HG03378 (cell line): Measurements from ENCODE around the gene NFAT5.
"Not testable (repeated sequence)": the region's sequence is repeated elsewhere in the genome, so short reads cannot be mapped to it uniquely, and the experiment has no call there.

ENCODE experiments used
- ATAC-seq: cut with Tn5 transposase; IDR thresholded peaks from one replicate; pipeline ENCODE4 v1.9.1; 2021; ENCODE audit warnings: mild to moderate bottlenecking, moderate library complexity; ENCODE audit not compliant: unreplicated experiment

The NFAT5 gene

DNA sequence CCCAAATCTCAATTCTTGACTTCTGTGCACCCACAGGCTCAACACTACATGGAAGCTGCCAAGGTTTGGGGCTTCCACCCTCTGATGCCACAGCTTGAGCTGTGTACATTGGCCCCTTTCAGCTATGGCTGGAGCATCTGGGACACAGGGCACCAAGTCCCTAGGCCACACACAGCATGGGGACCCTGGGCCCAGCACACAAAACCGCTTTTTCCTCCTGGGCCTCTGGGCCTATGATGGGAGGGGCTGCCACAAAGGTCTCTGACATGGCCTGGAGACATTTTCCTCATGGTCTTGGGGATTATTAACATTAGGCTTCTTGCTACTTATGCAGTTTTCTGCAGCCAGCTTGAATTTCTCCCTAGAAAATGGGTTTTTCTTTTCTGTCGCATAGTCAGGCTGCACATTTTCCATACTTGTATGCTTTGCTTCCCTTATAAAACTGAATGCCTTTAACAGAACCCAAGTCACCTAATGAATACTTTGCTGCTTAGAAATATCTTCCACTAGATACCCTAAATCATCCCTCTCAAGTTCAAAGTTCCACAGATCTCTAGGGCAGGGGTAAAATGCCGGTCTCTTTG lies 70.9 kb downstream of the NFAT5 start:
- ATAC-seq = not testable (repeated sequence)

DNA sequence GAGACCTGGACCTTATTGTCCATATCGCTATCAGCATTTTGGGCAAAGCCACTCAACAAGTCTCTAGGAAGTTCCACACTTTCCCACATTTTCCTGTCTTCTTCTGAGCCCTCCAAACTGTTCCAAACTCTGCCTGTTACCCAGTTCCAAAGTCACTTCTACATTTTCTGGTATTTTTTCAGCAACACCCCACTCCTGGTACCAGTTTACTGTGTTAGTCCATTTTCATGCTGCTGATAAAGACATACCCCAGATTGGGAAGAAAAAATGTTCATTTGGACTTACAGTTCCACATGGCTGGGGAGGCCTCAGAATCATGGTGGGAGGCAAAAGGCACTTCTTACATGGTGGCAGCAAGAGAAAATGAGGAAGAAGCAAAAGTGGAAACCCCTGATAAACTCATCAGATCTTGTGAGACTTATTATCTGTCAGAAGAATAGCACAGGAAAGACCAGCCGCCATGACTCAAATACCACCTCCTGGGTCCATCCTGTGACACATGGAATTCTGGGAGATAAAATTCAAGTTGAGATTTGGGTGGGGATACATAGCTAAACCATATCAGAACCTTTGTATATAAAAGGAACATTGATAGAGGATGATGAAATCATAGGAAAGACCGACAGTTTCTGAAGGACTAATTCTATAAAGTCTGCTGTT lies 71.6 kb downstream of the NFAT5 start:
- not testable (repeated sequence) for ATAC-seq

DNA sequence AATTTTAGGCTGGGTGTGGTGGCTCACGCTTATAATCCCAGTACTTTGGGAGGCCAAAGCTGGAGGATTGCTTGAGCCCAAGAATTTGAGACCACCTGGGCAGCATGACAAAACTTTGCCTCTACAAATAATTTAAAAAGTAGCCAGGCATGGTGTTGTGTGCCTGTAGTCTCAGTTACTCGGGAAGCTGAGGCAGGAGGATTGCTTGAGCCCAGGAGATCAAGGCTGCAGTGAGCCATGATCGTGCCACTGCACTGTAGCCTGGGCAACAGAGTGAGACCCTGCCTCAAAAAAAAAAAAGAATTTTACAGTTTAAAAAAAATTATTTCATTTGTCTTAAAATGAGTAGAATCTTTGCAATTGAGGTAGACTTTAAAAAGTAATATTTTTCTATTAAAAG lies 78.2 kb downstream of the NFAT5 start:
- ATAC-seq = not testable (repeated sequence)

DNA sequence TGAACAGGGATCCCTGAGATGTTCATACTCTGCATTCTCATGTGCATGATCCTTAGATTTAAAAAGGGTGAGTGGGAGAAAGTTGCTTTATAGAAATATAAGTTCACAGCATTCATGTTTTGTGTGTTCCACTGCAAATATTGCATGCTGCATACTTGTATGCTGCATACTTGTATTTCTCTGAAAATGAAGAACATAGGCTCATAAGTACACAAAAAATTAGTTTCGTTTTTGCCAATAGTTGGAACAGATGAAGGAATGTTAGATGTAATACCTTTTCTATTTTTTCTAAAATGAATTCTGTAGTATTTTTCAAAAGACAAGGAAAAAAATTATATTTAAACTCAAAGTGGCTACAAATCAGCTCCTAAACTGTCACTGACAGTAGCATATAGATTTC lies 79.0 kb downstream of the NFAT5 start:
- ATAC-seq = no peak

DNA sequence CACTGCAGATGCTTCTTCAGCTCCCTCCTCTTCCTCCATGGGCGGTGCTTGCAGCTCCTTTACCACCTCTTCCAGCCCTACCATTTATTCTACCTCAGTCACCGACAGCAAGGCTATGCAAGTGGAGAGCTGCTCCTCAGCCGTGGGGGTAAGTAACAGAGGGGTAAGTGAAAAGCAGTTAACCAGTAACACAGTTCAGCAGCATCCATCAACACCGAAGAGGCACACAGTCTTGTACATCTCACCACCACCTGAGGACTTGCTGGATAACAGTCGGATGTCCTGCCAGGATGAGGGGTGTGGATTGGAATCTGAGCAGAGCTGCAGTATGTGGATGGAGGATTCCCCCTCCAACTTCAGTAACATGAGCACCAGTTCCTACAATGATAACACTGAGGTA lies 81.3 kb downstream of the NFAT5 start:
- ATAC-seq = no peak

DNA sequence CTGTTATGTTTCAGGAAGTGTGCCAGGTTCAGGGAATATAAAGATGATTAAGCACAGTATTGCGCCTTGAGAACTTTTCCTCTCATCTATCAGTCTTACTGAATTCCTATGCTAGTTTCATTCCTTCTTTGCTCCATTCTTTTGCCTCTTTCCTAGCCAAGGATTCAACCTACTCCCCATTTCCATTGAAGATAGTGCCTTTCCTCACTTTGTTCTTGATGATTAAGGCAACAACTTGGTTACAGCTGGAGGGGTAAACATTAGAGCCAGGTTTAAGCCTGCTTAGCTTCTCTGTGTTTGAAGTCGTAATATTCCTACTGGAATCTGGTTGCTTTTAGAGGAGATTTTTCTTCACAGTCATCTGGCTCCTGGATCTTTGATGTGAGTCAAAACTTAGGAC lies 85.5 kb downstream of the NFAT5 start:
- no peak for ATAC-seq

DNA sequence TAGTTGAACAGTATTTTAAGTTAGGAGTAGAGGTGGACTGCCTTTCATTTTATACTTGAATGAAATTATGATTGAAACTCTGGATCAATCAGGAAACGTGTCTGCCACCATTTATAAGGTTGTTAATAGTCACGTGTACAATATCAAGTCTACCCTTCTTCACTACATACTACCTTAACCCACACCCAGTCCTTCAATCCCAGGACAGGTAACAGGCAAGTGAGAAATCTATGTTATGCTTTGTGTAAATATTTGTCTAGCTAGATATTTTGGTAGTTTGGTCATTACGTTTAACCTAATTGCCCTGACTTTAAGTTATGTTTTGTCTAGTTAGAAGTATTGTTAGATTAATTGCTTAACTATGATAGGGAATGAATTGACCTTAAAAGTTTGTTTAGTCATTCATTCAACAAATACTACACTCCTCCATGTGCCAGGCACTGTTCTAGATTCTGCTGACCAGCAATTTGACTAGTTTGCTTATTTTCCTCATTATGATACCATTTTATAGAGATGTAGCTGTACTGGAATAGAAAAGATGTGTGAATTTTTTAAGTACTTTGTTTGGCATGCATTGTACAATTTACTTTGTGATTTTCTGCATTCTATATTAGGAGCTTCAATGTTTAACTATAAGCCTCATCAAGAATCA lies 88.6 kb downstream of the NFAT5 start:
- no peak for ATAC-seq

DNA sequence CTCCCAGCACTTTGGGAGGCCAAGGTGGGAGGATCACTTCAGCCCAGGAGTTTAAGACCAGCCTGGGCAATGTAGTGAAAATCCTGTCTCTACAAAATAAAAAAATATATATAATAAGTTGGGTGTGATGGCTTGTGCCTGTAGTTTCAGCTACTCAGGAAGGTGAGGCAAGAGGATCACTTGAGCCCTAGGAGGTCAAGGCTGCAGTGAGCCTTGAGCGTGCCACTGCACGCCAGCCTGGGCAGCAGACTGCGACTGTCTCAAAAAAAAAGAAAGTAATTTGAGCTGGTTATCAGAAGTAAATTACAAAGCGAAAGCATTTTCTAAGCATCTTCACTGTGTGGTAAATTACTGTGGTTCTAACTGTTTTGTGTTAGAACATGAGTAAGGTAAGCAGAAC lies 94.4 kb downstream of the NFAT5 start:
- no peak for ATAC-seq

DNA sequence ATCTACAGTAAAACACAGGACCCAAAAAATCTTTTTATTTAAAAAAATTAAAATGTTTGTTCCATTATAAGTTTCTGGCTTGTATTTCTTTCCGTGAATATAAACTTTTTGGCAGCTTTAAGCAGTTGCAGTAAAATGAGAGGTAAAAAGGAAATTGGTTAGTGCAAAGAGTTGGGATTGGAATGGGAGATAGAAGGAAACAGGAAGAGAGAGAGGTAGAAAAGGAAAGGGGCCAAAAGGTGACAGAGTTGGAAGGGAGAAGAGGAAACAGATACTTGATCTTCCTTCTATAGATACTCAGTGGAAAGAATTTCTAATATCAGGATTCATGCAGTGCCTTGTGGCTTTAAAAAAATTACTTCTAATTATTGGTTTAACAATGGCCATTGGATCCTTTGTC lies 97.1 kb downstream of the NFAT5 start:
- ATAC-seq = no peak

DNA sequence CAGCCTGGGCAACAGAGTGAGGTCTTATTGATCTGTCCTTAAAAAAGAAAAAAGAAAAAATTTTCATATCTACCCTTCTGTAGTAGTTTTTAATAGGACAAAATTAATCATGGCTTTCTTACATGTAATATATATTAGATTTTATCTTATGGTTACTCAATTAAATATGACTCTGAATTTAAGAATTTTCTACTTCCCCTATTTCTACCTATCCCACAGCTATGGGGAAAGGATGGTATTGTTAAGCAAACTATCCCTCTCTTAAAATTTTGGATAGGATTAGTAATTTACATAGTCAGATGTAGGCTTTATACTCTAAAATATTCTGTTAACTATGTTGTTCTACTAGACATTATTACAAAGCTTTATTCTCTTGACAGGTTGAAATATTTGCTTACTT lies 98.1 kb downstream of the NFAT5 start:
- no peak for ATAC-seq

DNA sequence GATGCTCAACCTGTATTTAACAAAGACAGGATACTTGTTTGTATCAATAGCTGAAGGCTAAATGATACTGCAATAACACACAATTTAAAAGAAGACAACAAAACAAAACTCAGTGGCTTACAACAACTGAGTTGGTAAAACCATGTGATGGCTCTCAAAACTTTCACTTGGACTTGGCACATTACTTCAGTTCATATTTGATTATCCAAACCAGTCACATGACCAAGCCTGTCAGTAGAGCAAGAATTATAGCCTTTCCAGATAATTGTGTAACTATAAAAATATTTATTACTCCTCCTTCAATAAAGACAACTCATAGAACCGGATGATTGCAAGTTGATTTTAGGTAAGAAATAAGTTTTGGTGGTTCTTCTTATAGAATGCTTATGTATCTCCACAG lies 103.8 kb downstream of the NFAT5 start:
- no peak for ATAC-seq

DNA sequence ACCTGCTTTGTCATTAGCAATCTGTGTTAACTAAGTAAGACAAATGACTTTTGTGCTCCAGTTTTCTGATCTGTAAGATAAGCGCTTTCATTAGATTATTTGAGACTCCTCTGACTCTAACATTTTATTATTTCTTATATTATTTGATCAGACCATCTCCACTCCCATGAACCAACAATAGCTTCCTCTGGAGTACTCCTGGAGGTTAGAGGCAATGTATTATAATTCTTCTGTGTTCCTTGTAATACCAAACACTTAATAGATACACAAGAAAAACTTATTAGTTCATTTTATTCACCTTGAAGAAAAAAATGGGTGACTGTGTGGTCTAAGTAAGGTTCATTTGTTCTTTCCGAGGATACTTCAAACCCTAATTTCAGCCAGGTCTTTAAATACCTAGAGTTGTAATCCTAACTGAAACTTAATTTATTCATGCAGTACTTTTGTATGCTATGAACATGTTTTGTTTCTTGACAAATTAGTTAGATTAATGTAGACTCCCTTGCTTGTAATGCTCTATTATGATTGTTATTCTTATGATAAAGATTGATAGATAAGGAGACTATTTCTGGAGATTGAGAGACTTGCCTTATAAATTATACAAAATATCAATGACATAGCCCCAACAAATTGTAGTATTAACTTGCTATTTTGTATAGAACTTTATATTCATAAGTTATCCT lies 106.7 kb downstream of the NFAT5 start:
- ATAC-seq = no peak

DNA sequence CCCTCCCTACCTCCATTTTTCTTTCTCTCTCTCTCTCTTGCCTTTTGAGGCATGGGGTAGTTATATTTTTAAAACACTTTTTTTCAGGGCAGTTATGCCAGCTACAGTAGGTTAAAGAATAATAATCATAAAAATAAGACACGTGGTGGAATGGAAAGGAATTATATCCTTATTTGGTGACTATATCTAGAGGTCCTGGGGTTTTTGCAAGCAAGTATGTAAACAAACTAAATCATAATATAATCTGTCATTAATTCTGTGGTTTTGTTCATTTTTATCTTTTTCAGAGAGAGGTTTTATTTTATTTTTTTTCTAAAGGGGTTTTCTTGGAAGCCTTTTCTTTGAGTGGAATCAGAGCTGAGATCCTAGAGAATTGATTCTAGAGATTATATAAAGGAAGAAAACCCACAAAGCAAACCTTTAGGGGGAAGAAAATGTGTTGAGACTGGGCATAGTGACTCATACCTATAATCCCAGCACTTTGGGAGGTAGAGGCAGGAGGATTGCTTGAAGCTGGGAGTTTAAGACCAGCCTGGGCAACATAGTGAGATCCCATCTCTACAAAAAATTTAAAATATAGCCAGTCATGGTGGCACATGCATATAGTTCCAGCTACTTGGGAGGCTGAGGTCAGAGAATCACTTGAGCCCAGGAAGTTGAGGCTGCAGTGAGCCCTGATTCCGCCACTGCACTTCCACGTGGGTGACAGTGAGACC lies 107.4 kb downstream of the NFAT5 start:
- ATAC-seq = no peak

DNA sequence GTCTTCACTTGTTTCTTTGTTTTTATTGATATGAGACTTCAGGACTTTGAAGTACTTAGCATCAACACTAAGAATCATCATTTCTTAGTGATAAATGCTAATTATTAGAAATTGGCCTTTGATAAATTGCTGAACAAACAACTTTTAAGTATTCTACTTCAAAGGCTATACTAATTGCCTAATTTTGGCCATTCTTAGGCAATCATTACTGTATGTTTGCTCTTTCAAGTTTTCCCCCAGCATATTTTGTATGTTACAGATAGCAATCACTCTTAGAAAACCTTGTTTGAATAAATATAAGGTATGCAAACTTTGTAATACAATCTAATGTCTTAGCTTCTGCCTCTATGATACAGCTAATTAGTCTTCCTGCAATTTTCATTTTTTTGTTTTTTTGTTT lies 114.6 kb downstream of the NFAT5 start:
- no peak for ATAC-seq

DNA sequence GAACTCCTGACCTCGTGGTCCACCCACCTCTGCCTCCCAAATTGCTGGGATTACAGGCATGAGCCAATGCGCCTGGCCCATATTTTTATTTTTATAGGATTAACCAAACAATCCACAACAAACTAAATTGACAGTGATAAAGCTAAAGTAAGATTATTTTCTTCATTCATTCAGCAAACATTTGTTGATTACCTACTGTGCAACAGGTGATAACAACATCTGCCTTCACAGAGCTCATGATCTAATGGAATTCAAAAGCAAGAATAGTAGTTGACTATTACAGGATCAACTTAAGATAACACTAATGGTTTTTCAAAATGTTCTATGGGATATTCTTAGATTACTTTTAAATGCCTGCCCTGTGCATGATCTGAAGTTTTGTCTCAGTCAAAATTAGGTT lies 122.8 kb downstream of the NFAT5 start:
- no peak for ATAC-seq

DNA sequence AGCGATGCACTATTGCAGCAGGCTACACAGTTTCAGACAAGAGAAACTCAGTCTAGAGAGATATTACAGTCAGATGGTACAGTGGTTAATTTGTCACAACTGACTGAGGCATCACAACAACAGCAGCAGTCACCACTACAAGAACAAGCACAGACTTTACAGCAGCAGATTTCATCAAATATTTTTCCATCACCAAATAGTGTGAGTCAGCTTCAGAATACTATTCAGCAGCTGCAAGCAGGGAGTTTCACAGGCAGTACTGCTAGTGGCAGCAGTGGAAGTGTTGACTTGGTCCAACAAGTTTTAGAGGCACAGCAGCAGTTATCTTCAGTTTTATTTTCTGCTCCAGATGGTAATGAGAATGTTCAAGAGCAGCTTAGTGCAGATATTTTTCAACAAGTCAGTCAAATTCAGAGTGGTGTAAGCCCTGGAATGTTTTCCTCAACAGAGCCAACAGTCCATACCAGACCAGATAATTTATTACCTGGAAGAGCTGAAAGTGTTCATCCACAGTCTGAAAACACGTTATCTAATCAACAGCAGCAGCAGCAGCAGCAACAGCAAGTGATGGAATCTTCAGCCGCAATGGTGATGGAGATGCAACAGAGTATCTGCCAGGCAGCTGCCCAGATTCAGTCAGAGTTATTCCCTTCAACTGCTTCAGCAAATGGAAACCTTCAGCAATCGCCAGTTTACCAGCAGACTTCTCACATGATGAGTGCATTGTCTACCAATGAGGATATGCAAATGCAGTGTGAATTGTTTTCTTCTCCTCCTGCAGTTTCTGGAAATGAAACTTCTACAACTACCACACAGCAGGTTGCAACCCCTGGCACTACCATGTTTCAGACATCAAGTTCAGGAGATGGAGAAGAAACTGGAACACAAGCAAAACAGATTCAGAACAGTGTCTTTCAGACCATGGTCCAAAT lies 126.5 kb downstream of the NFAT5 start:
- no peak for ATAC-seq

DNA sequence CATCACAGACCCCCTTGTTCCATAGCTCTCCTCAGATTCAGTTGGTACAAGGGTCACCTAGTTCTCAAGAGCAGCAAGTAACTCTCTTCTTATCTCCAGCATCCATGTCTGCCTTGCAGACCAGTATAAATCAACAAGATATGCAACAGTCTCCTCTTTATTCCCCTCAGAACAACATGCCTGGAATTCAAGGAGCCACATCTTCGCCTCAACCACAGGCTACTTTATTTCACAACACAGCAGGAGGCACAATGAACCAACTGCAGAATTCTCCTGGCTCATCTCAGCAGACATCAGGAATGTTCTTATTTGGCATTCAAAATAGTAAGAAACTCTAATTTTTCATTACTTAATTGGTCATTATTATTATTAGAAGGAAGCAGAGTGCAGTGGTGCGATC lies 128.2 kb downstream of the NFAT5 start:
- no peak for ATAC-seq

DNA sequence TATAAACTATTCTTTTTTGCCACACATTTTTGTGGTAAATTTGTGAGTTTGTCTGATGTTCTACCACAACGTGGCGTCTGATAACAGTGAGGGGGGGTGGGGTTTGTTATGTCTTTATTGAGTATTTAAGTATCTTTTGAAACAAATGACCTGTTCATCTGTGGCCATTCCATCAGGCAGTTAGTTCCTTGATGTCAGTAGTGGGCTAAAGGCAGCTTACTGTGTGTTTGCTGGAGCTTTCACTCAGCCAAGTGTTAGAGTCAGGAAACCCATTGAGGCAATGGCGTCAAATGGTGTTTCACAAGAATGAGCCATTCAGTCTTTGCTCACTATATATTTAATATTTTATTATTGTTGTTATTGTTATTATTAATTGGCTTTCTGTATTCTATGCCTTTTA lies 132.6 kb downstream of the NFAT5 start:
- ATAC-seq = no peak

DNA sequence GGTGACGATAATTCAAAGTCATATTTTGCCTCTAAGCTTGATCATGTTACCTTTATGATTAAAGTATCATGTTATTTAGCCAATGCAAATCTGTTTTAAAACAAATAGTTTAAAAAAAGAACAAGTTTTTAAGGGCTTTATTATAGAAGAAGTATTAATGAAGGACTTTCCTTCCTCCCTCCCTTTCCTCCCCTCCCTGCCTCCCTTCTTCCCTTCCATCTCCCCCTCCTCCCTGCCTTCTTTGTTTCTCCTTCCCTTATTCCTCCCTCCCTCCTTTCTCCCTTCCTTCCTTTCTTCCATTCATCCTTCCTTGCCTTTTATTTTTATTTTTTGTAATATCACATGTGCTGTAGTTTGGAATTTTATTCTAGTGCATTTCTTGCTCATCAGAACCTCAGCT lies 134.1 kb downstream of the NFAT5 start:
- ATAC-seq = no peak

DNA sequence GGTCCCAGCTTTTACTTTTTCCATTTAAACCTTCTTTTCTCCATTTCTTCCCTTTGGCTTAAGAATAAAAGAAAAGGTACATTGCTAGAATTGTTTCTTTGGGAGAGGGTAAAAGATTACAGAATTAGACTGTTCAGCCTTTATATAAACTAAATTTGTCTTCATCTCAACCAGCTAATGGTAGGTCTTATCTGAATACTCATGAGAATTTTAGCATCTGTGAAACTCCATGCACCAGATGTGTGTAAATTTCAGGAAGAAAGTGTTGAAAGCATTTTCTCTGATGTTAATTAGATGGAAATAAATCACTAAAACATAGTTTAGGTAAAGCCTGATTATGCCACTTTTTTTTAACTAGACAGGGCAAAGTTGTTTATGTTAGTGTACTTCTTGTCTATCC lies 135.7 kb downstream of the NFAT5 start:
- no peak for ATAC-seq
